Endometrium (tissue), 2 donors: Measurements from ENCODE around the gene DOCK4.
"Not testable (repeated sequence)": the region's sequence is repeated elsewhere in the genome, so short reads cannot be mapped to it uniquely, and the experiment has no call there.

ENCODE experiments used
- FAIRE-seq: peaks from 2 replicates; lab custom pipeline; 2012; peaks lifted over from hg19 to GRCh38; lab: Jason Lieb, UNC
- donor health status: control.
- donor health status: control.

DOCK4 gene, protein sequence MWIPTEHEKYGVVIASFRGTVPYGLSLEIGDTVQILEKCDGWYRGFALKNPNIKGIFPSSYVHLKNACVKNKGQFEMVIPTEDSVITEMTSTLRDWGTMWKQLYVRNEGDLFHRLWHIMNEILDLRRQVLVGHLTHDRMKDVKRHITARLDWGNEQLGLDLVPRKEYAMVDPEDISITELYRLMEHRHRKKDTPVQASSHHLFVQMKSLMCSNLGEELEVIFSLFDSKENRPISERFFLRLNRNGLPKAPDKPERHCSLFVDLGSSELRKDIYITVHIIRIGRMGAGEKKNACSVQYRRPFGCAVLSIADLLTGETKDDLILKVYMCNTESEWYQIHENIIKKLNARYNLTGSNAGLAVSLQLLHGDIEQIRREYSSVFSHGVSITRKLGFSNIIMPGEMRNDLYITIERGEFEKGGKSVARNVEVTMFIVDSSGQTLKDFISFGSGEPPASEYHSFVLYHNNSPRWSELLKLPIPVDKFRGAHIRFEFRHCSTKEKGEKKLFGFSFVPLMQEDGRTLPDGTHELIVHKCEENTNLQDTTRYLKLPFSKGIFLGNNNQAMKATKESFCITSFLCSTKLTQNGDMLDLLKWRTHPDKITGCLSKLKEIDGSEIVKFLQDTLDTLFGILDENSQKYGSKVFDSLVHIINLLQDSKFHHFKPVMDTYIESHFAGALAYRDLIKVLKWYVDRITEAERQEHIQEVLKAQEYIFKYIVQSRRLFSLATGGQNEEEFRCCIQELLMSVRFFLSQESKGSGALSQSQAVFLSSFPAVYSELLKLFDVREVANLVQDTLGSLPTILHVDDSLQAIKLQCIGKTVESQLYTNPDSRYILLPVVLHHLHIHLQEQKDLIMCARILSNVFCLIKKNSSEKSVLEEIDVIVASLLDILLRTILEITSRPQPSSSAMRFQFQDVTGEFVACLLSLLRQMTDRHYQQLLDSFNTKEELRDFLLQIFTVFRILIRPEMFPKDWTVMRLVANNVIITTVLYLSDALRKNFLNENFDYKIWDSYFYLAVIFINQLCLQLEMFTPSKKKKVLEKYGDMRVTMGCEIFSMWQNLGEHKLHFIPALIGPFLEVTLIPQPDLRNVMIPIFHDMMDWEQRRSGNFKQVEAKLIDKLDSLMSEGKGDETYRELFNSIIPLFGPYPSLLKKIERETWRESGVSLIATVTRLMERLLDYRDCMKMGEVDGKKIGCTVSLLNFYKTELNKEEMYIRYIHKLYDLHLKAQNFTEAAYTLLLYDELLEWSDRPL (N-terminal part only)

DNA sequence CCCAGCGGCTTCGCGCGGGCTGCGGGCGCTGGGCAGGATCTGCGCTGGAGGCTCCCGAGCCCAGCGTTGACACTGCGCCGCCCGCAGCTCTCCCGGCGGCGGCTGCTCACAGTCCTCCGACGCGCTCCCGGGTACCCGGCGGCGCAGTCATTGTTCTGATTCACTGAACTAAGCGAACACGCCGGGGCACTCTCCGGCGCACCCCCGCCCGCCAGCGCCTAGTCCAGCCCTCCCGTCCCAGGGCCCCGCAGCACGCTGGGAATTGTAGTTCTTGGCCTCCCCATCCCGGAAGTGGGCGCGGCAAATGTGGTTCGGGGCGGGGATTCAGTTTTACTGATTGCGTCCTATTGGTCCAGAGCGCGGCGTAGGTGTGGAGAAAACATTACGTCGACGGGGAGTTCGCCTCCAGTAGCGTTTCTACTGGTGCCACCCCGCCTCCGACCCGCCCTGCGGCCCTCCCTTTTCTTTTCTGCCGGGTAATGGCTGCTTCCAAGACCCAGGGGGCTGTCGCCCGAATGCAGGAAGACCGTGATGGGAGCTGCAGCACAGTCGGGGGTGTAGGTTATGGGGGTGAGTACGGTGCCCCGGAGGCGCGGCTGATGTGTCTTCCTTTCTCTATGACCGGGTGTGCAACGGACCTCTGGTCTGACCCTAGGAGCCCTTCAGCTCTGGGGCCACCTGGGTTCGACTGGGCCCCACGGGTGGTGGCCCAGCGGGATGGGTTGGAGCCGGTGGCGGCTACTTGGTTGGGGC is at the start of gene DOCK4, which contains the start of gene ZNF277:
TSS of gene DOCK4 (minus strand) at position 162 of the 753 bp plus-strand sequence. CDS start 261 bp downstream, outside the sequence.
TSS of gene ZNF277 (plus strand) at position 458 of the 753 bp plus-strand sequence. CDS start at position 480, 22 bp downstream.
- FAIRE-seq, result peak; percentile 95

DNA sequence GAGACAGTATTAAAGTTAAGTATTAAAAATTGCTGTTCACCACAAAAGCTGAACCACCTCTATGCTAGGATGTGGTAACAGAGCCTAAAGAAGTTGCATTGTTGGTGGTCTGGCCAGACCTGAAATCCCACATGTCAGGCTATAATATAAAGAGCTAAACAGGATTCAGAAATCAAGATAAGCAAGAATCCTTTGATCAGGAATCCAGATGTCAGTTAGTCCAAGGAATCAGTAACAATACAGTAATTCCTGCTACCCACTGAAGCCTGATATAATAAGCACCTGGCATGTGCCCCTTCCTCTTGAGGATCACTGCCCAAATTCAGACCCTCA is 49.2 kb upstream of the DOCK4 start:
- no peak for FAIRE-seq

DNA sequence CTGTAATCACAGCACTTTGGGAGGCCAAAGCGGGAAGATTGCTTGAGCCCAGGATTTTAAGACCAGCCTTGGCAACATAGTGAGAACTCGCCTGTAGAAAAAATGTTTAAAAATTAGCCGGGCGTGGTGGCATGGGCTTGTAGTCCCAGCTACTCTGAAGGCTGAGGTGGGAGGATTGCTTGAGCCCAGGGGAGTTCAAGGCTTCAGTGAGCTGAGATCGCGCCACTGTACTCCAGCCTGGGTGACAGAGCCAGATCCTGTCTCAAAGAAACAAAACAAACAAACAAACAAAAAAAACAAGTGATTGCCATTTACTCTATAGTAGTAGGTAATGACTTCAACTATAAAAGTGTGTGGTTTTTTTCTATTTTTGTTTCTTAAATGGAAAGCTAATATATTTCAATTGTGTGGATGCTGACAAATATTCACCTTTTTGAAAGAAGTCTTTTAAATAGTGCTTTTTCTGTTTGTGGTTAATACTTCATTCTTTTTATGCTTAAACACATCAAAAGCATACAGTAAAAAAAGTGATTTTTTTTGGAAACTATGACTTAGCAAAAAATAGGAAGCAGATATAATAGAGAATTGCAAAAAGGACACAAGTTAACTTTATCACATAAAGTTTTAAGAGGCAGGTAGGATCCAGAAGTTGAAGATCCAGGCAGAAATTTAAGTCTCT is 48.6 kb upstream of the DOCK4 start:
- FAIRE-seq, result peak; percentile 12

DNA sequence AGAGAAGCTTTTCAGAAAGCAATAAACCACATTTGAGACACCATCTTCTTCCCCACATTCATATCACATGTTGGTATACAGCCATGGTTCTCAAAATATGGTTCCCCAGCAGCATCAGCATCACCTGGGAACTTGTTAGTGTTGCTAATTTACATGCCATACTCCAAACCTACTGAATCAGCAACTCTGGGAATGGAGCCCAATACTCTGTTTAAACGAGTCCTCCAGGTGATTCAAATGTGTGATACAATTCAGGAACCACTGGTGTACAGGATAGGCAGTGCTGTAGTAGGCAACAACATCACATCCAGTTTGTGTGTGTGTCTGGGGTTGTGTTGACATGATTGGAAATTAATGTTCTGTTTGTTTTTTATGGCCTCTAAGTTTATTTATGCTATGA is 48.0 kb upstream of the DOCK4 start:
- FAIRE-seq, result no peak

DNA sequence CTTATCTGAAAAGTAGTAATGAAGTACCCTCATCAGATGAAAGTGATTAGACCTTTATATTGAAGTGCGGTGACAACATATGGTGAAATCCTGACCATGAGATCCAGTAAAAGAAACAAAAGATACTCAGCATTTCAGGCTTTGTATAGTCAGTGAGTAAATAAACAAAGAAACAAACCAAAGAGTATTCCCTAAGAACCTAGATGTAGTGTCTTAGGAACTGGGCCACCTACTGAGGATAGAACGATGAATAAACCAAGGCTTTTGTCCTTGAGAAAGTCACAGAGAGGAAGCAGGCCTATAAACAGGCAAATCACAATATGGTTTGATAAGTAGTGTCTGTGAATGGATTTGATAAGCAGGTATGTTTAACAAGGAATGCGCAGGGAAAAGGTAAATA is 46.5 kb upstream of the DOCK4 start:
- FAIRE-seq, result no peak

DNA sequence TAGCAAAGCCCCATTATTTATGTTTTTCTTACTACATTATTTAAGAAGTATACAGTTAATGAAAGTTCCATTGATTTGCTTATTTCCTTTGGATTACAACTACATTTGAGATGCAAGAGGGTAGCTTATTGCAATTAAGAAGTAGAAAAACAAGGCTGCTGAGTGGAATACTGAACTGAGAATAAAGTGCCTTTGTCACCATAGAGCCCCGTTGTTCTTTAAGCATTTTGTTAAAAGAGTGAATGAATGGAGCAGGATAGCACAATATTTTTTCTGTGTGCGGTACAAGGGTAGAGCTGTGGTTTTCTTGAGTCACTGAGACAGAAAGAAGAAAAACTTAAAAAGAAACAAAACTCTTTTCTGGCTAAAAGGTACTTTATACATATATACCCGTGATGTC is 45.9 kb upstream of the DOCK4 start:
- no peak for FAIRE-seq

DNA sequence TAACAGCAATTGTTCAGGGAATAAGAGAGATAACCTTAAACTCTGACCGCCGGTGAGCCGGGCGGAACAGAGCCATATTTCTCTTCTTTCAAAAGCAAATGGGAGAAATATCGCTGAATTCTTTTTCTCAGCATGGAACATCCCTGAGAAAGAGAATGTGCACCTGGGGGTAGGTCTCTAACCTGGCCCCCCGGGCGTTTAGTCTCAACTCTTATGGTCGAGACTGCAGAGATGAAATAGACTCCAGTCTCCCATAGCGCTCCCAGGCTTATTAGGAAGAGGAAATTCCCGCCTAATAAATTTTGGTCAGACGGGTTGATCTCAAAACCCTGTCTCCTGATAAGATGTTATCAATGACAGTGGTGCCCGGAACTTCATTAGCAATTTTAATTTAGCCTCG is 43.8 kb upstream of the DOCK4 start:
- not testable (repeated sequence) for FAIRE-seq

DNA sequence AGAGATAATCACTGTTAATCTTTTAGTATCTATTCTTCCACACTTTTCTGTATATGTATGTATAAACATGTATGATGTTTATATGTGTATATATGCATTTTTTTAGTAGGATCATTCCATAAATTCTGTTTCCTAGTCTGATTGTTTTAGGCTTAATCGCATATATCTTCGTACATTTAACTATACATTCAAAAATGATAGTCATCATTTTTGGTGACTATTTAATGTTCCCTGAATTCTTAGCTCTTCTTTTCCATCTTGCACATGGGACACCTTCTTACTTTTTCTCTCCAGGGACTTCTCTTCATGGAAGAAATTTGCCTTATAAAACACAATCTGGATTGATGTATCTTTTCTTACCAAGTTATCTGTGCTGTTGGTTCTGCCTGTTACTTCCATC is 42.4 kb upstream of the DOCK4 start:
- no peak for FAIRE-seq

DNA sequence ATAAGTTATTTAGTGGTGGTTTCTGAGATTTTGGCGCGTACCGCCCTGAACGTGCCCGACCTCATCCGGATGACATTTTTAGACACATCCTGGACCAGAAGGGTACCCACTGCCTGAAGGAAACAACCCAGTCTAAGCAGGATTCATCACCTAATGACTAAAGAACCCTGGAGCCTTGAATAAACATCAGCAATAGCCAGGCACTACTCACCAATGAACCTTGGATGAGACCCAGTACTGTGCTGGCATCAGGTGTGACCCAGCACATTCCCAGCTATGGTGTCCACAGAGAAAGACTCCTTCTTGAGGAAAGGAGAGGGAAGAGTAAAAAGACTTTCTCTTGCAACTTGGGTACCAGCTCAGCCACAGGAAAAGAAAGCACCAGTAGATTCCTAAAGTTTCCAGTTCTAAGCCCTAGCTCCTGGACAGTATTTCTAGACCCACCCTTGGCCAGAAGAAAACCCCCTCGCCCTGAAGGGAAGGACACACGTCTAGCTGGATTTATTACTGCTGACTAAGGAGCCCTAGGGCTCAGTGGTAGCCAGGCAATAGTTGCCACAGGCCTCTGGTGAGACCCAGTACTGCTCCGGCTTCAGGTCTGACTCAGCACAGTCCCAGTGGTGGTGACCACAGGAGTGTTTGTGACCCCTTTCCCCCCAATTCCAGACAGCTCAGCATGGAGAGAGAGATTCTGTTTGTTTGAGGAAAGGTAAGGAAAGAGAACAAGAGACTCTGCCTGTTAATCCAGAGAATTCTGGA is 32.8 kb upstream of the DOCK4 start:
- no peak for FAIRE-seq

DNA sequence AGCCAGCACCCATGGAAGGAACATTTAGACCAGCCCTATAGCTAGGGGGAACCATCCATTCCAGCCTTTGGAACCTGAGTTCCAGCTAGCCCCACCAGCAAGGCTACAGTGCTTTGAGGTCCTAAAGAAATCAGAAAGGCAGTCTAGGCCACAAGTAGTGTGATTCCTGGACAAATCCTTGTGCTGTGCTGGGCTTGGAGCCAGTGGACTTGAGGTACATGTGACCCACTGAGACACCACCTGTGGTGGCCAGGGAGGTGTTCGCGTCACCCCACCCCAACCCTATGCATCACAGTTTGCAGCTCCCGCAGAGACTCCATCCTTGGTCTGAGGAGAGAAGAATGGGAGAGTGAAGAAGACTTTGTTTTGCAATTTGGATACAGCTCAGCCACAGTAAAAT is 32.1 kb upstream of the DOCK4 start:
- no peak for FAIRE-seq

DNA sequence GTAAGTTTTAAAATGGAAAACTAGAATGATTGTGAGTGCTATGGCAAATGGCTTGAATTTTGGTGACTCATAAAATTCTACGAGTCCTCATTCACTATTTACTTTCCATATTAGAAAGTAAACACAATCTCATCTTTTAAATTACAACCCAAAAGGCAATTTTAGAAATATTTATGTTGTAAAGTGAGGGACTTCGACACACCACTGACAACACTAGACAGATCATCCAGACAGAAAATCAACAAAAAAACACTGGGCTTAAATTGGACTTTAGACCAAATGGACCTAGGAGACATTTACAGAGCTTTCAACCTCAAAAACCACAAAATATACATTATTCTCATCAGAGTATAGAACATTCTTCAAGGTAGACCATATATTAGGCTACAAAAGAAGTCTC is 30.4 kb upstream of the DOCK4 start:
- no peak for FAIRE-seq

DNA sequence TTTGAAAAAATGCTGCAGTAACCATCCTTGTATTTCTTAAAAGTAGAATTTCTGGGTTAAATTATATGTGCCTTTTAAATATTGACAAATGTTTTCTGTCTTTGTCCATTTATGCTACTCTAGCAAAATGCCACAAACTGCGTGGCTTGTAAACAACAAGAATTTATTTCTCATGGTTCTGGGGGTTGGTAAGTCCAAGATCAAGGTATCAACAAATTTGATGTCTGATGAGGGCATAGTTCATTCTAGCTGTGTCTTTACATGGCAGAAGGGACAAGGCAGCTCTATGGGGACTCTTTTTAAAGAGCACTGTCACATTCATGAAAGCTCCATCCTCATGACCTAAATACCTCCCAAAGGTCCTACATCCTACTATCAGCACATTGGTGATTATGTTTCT is 27.9 kb upstream of the DOCK4 start:
- no peak for FAIRE-seq

DNA sequence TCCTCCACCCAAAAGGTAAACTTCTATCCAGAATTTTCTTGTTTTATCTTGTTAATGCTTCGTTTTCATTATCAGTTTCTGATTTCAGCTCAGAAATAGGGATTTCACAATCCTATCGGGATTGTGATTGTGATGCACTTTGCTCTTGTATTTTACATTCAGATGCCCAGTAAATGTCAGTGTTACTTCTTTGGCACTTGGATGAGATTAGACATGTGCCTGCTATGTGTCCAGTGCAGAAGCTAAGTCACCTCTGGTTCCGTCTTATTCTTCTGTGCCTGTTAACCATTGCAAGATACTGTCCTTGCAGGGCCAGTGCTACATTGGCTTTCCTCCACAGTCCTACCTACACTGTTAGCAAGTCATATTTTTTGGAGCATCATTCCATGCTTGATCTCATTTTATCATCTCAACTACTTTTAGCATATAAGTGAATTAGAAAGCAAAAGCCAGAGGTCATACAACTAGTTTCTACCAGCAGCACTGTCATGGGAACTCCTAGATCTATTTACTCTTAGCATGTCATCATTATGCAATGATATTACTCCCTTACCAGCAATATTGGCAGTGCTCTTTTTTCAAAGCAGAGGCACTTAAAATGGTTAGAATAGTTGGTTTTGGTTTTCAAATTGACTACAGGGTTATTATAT is 27.0 kb upstream of the DOCK4 start:
- no peak for FAIRE-seq

DNA sequence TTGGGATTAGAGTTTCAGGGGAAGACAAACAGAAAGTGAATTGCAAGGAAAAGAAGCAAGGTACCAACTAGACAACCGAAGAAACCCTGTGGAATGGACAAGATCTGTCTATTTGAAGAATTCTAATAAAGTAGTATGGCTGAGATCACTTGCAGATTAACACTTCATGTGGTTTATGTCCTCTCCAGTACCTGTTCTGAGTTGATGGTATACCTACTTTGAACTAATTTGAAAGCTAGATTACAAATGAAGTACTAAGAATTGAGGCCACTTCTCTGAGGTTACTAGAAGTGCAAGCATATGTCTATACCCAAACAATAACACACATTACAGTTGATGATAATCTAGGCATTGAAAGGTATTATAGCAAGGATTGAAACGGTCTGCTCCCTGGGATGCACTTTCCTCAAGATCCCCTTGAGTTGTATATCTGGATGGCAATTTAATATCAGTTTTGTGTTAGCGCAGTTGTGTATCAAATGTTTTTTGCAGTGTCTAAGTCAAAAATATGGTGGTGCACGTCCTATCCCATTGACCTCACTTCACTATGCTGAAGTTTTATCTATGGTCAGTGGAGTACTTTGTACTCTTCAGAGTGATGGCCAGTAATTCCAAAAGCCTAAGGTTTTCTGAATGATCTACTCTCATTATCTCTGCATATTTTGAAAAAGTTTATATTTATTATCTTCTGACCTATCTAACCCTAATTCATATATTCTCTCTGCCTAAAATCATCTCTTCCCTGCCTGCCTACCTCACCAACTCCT is 26.2 kb upstream of the DOCK4 start:
- no peak for FAIRE-seq

DNA sequence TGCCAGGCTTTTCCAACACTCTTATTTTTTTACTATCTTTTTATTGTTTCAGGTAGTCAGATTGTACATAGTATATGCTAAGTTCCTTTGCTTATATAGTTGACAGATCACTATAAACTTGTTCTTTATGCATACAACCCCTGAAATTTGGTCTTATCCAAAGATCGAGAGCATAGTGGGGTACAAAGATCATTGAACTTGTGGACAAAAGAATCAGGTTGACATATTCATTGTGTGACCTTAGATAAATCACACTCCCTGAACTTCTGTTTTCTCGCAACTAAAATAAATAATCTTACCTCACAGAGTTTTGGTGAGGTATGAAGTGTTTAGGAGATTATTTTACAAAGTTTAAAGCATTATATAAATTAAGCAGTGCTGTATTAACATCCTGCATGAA is 22.4 kb upstream of the DOCK4 start:
- no peak for FAIRE-seq

DNA sequence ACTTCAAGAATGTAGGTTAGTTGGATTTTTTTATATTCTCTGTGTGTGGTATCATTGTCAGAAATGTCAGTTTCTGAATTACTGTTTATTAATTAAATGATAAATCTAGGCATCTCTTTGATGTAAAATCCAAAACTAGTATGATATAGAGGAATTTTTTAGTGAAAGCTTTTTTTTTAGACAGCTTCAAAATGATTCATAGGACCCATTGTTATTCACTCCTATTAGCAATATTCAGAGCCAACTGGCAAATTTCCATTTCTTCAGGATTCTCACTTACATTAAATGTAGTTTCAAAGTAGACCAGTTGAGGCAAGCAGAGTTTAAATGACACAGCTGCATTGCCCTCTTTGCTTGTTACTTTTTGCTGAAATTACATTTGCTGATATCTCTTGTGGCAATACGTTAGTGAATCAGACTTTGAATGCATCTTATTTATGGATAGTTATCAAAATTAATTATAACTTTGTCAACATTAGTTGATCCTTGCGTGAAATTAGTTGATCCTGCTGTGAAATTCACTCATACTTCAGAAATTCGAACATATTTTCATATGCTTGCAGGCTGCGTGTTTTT is 20.6 kb upstream of the DOCK4 start:
- FAIRE-seq, result no peak

DNA sequence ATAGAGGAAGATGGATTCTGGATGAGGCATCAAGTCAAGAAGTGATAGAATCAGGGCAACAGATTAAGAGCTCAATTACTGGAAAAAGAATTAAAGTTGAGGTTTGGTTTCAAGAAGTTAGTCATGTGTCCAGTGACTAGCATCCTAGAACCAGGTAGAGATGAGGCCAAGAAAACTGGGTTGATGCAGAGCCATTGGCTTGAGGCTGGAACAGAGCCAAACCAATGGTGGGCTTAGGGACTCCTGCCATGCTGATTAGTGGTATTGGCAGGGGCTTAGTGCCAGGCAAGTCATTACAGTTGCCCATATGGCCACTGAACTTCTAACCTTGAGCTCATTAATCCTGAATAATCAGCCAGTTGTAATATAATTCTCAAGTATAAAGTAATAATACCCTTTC is 18.8 kb upstream of the DOCK4 start:
- no peak for FAIRE-seq

DNA sequence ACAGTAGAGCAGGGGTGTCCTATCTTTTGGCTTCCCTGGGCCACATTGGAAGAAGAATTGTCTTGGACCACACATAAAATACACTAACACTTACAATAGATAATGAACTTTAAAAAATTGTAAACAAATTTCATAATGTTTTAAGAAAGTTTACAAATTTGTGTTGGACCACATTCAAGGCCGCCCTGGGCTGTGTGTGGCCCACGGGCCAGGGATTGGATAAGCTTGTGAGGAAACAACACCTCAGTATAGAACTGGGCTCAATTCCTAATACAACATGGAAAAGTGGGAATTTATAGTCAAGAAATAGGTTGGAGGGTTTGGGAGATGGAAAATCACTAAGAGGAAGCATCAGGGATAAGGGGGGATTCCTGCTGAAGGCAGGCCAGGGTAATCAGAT is 18.0 kb upstream of the DOCK4 start:
- FAIRE-seq, result no peak

DNA sequence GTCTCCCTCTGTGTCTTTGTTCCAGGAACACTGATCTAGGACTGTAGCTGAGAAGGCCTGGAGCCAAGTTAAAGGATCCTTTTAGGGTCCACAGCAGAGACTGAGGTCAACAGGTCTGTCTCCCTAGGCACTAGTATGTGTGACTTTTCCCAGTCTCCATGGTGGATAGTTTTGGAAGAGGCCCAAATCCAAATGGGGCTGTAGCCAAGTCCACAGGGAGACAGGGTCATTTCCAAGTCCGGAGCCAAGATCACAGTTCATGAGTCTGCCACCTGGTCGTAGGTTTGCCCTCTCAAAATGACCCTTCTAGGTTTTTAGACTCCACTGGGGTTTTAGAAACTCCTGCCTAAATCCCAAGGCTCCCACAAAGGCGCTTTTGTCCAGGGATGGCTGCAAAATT is 17.1 kb upstream of the DOCK4 start:
- no peak for FAIRE-seq
